K562 (cell line): ENCODE results near the gene LMNB1. TPM values are rescaled to one million over a fixed set of nuclear protein-coding genes. Genes with fewer than 3 reads are reported as not detected.
A peak's percentile ranks its signal among the peaks of the same experiment; 100 is the strongest.

Experiments used
- ADNP ChIP-seq: fragments of 200-800 bp; sonication (Bioruptor generic); IDR thresholded peaks from 2 replicates; pipeline ENCODE4 v1.6.1; 2016; ENCODE audit warnings: missing genetic modification characterization, missing compliant biosample characterization
- C11orf30 ChIP-seq: fragments of 450-650 bp; IDR thresholded peaks from 2 replicates; pipeline ENCODE4 v1.6.1; 2016; ENCODE audit warnings: low read depth, mild to moderate bottlenecking
- CBX1 ChIP-seq: sonication (generic); IDR thresholded peaks from 2 replicates; pipeline ENCODE4 v1.6.1; 2016; ENCODE audit warnings: antibody characterized with exemption, low read depth, mild to moderate bottlenecking
- FOXJ2 ChIP-seq: fragments of 200-800 bp; sonication (Bioruptor generic); IDR thresholded peaks from 2 replicates; pipeline ENCODE4 v1.6.1; 2016; ENCODE audit warnings: missing genetic modification characterization, missing compliant biosample characterization
- FOXM1 ChIP-seq, 2 experiments: fragments of 450-650 bp in 1 of 2; sonication (generic) in 1 of 2; formaldehyde crosslinking in 1 of 2; IDR thresholded peaks; 2 replicates each; pipeline versions ENCODE4 v1.6.1 to v1.9.0; 2017 to 2022; ENCODE audit warnings: low read depth in 2 of 2, mild to moderate bottlenecking in 2 of 2, missing genetic modification reagents in 1 of 2, moderate library complexity in 1 of 2
- GATAD2A ChIP-seq: fragments of 450-650 bp; IDR thresholded peaks from 2 replicates; pipeline ENCODE4 v1.6.1; 2017
- MAFK ChIP-seq: IDR thresholded peaks from 2 replicates; pipeline ENCODE4 v1.6.1; 2011; ENCODE audit warnings: low read length, improper control_type of control experiment
- MEF2D ChIP-seq: conservative IDR thresholded peaks from 2 replicates; pipeline ENCODE4 v1.6.1; 2016; ENCODE audit warnings: low read depth, missing genetic modification characterization, missing compliant biosample characterization
- MYBL2 ChIP-seq, 2 experiments: fragments of 450-650 bp in 1 of 2; sonication (generic) in 1 of 2; formaldehyde crosslinking in 1 of 2; IDR thresholded peaks; 2 replicates each; pipeline versions ENCODE4 v1.6.1 to v1.8.1; 2017 to 2022; ENCODE audit warnings: borderline replicate concordance in 1 of 2, inconsistent platforms in 1 of 2, low read depth in 1 of 2, mild to moderate bottlenecking in 1 of 2, missing genetic modification reagents in 1 of 2, moderate library complexity in 1 of 2
- MYNN ChIP-seq, 2 experiments: sonication (generic); formaldehyde crosslinking in 1 of 2; IDR thresholded peaks; 2 replicates each; pipeline versions ENCODE4 v1.5.0 to v1.6.1; 2016 to 2020; ENCODE audit warnings: antibody characterized with exemption in 1 of 2, missing genetic modification reagents in 1 of 2
- NCOA4 ChIP-seq: fragments of 450-650 bp; IDR thresholded peaks from 2 replicates; pipeline ENCODE4 v1.6.1; 2018; ENCODE audit warnings: mild to moderate bottlenecking; ENCODE audit not compliant: partially characterized antibody
- NEUROD1 ChIP-seq: fragments of 150-350 bp; IDR thresholded peaks from 2 replicates; pipeline ENCODE4 v1.6.1; 2014; ENCODE audit warnings: borderline replicate concordance, low read length, low read depth; ENCODE audit not compliant: partially characterized antibody
- NR2C1 ChIP-seq, 2 experiments: fragments of 450-650 bp; IDR thresholded peaks; 2 replicates each; pipeline ENCODE4 v1.6.1; 2017; ENCODE audit warnings: mild to moderate bottlenecking in 2 of 2, antibody characterized with exemption in 1 of 2, inconsistent platforms in 1 of 2, missing compliant biosample characterization in 1 of 2, missing genetic modification characterization in 1 of 2
- POLR2B ChIP-seq: fragments of 450-650 bp; IDR thresholded peaks from 2 replicates; pipeline ENCODE4 v1.6.1; 2018; ENCODE audit warnings: low read depth; ENCODE audit not compliant: partially characterized antibody
- RCOR1 ChIP-seq, 2 experiments: IDR thresholded peaks; 2 replicates each; pipeline ENCODE4 v1.6.1; 2012; ENCODE audit warnings: low read depth in 2 of 2, low read length in 2 of 2, borderline replicate concordance in 1 of 2, improper control_type of control experiment in 1 of 2
- SMARCC2 ChIP-seq: fragments of 450-650 bp; IDR thresholded peaks from 2 replicates; pipeline ENCODE4 v1.6.1; 2017; ENCODE audit warnings: antibody characterized with exemption, moderate library complexity, mild to moderate bottlenecking, low read depth
- YY1 ChIP-seq, 3 experiments: IDR thresholded peaks; 2 replicates each; pipeline ENCODE4 v1.6.1; 2011; ENCODE audit warnings: low read length in 2 of 3, mild to moderate bottlenecking in 2 of 3, moderate library complexity in 2 of 3, borderline replicate concordance in 1 of 3, control low read depth in 1 of 3, low read depth in 1 of 3; ENCODE audit not compliant: insufficient read depth in 3 of 3, insufficient replicate concordance in 2 of 3, control insufficient read depth in 1 of 3, insufficient read length in 1 of 3; ENCODE audit errors: extremely low read depth in 1 of 3
- ZNF408 ChIP-seq: fragments of 250-450 bp; sonication (Bioruptor Pico); IDR thresholded peaks from 2 replicates; pipeline ENCODE4 v1.4.0; 2020; ENCODE audit warnings: low read depth, mild to moderate bottlenecking, moderate library complexity
- ZNF589 ChIP-seq: fragments of 200-800 bp; sonication (Bioruptor generic); IDR thresholded peaks from 2 replicates; pipeline ENCODE4 v1.6.1; 2016; ENCODE audit warnings: low read depth, missing genetic modification characterization, missing compliant biosample characterization
- ZSCAN29 ChIP-seq: fragments of 450-650 bp; IDR thresholded peaks from 2 replicates; pipeline ENCODE4 v1.6.1; 2017
- polyA plus RNA-seq, 8 experiments: library from polyadenylated mRNA; depleted of rRNA in 4 of 8; stranded (reverse) in 5 of 8; unstranded in 3 of 8; fragments of >200 nt; fragmentation: Nextera tagmentation in 2 of 8; fragmentation: Illumina TruSeq in 1 of 8; extraction: Ambion mirVana in 2 of 8; extraction: Trizol in 1 of 8; gene quantifications; 2 replicates each; pipeline versions ENCODE4 v1.2.1 to v1.2.3, GENCODE V29; 2011 to 2014; ENCODE audit warnings: inconsistent platforms in 1 of 8, missing spikeins in 1 of 8
- total RNA-seq, 7 experiments: library from RNA; depleted of rRNA in 6 of 7; stranded (reverse); fragments of >200 nt in 6 of 7; fragmentation: Illumina TruSeq in 2 of 7; extraction: Trizol in 2 of 7; gene quantifications; 2 replicates each; pipeline versions ENCODE4 v1.2.1 to v1.2.3, GENCODE V29; 2011 to 2021; ENCODE audit warnings: low replicate concordance in 1 of 7
- TF ChIP-seq, protein P1 (sequence below): fragments of 150-350 bp; IDR thresholded peaks from 2 replicates; pipeline ENCODE4 v1.6.1; 2014; ENCODE audit warnings: low read depth, mild to moderate bottlenecking, low read length, borderline replicate concordance
- TF ChIP-seq, protein P2 (sequence below): fragments of 450-650 bp; IDR thresholded peaks from 2 replicates; pipeline ENCODE4 v1.7.0; 2016; ENCODE audit warnings: borderline replicate concordance

LMNB1 gene
- total and polyA plus RNA-seq, 9 of the 15 experiments (the other 6 are each of a cell fraction or from before 2014, with no cell fraction given), result 2.8 to 190 (median 131) TPM

- TF ChIP-seq FOXM1 (IDR thresholded peaks at IDR 0.05; ENCODE audit: low read depth) (peak; percentile 95), FOXM1 (CRISPR knock-in tag; IDR thresholded peaks at IDR 0.05; ENCODE audit: low read depth) (no peak), MAFK (peak; percentile 76), NR2C1 (IDR thresholded peaks at IDR 0.05) (peak; percentile 37; the same call in 1 of the 2 replicates), NR2C1 (tag; IDR thresholded peaks at IDR 0.05) (peak; percentile 44; the same call in 1 of the 2 replicates), ZNF408 (CRISPR knock-in tag) (no peak), POLR2B (peak; percentile 44), ZNF589 (peak; percentile 95), NEUROD1 (peak; percentile 93), YY1 (IDR thresholded peaks at IDR 0.05; ENCODE audit: borderline replicate concordance in 1 of 3, control insufficient read depth in 1 of 3, extremely low read depth in 1 of 3, insufficient read depth in 3 of 3, insufficient read length in 1 of 3, insufficient replicate concordance in 2 of 3, low read depth in 1 of 3, low read length in 2 of 3) (peak in 1 of 3 experiments; percentile 19), MYNN (IDR thresholded peaks at IDR 0.05) (peak; percentile 84), MYNN (CRISPR knock-in tag; IDR thresholded peaks at IDR 0.05) (no peak), SMARCC2 (peak; percentile 100), RCOR1 (IDR thresholded peaks at IDR 0.05; ENCODE audit: borderline replicate concordance in 1 of 2, low read depth in 2 of 2, low read length in 2 of 2) (peak; percentile 81 to 98; a peak in 3 of 4 replicates), GATAD2A (peak; percentile 88; the same call in 1 of the 2 replicates), MYBL2 (IDR thresholded peaks at IDR 0.05; ENCODE audit: low read depth) (0 out of 2 replicates have a peak, but pooled peaks have one; percentile 27), MYBL2 (CRISPR knock-in tag; IDR thresholded peaks at IDR 0.05; ENCODE audit: borderline replicate concordance) (no peak), FOXJ2 (tag) (peak; percentile 92), MEF2D (tag) (peak; percentile 78; the same call in 1 of the 2 replicates), ZSCAN29 (no peak), CBX1 (no peak), NCOA4 (peak; percentile 89), C11orf30 (peak; percentile 89), ADNP (tag) (0 out of 2 replicates have a peak, but pooled peaks have one; percentile 39)
- TF ChIP-seq, protein P1, sequence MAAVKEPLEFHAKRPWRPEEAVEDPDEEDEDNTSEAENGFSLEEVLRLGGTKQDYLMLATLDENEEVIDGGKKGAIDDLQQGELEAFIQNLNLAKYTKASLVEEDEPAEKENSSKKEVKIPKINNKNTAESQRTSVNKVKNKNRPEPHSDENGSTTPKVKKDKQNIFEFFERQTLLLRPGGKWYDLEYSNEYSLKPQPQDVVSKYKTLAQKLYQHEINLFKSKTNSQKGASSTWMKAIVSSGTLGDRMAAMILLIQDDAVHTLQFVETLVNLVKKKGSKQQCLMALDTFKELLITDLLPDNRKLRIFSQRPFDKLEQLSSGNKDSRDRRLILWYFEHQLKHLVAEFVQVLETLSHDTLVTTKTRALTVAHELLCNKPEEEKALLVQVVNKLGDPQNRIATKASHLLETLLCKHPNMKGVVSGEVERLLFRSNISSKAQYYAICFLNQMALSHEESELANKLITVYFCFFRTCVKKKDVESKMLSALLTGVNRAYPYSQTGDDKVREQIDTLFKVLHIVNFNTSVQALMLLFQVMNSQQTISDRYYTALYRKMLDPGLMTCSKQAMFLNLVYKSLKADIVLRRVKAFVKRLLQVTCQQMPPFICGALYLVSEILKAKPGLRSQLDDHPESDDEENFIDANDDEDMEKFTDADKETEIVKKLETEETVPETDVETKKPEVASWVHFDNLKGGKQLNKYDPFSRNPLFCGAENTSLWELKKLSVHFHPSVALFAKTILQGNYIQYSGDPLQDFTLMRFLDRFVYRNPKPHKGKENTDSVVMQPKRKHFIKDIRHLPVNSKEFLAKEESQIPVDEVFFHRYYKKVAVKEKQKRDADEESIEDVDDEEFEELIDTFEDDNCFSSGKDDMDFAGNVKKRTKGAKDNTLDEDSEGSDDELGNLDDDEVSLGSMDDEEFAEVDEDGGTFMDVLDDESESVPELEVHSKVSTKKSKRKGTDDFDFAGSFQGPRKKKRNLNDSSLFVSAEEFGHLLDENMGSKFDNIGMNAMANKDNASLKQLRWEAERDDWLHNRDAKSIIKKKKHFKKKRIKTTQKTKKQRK, result no peak
- TF ChIP-seq, protein P2, sequence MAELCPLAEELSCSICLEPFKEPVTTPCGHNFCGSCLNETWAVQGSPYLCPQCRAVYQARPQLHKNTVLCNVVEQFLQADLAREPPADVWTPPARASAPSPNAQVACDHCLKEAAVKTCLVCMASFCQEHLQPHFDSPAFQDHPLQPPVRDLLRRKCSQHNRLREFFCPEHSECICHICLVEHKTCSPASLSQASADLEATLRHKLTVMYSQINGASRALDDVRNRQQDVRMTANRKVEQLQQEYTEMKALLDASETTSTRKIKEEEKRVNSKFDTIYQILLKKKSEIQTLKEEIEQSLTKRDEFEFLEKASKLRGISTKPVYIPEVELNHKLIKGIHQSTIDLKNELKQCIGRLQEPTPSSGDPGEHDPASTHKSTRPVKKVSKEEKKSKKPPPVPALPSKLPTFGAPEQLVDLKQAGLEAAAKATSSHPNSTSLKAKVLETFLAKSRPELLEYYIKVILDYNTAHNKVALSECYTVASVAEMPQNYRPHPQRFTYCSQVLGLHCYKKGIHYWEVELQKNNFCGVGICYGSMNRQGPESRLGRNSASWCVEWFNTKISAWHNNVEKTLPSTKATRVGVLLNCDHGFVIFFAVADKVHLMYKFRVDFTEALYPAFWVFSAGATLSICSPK, result peak; percentile 55; the same call in 1 of the 2 replicates
Observed at GRCh38 chr5:126884269-126884819, 107.4 kb downstream of the LMNB1 start (continued).
